ENCODE results near the gene NRXN2.

The NRXN2 gene

DNA sequence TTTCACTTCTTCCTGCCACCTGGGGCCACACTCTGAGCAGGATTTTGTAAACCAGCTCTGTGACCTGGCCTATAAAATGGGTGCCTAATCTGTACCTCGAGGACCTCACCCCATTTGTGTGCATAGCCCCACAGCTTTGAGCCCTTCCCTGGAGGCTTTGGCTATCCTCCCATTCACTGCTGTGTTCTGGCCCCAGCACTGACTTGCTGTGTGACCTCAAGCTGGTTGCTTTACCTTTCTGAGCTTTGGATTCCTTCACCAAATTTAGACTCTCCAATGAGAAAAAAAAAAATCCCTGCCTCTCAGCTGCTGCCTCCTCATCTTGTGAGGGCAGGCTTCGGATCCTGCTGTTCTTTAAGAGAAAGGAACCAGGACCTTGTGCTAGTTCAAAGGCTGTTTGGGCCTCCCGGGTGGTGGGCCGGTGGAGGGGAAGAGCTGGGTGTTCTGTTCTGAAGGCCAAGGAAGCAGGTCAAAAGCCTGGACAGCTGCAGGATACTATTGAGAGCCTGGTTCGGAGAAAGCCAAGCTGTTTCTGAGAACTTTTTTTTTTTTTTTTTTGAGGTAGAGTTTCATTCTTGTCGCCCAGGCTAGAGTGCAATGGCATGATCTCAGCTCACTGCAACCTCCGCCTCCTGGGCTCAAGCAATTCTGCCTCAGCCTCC lies 37.9 kb upstream of the NRXN2 start:
- H4K20me1 ChIP-seq (ENCODE audit: insufficient read depth, low read length) = peaks cover 8% of the 10 kb centered on the region

DNA sequence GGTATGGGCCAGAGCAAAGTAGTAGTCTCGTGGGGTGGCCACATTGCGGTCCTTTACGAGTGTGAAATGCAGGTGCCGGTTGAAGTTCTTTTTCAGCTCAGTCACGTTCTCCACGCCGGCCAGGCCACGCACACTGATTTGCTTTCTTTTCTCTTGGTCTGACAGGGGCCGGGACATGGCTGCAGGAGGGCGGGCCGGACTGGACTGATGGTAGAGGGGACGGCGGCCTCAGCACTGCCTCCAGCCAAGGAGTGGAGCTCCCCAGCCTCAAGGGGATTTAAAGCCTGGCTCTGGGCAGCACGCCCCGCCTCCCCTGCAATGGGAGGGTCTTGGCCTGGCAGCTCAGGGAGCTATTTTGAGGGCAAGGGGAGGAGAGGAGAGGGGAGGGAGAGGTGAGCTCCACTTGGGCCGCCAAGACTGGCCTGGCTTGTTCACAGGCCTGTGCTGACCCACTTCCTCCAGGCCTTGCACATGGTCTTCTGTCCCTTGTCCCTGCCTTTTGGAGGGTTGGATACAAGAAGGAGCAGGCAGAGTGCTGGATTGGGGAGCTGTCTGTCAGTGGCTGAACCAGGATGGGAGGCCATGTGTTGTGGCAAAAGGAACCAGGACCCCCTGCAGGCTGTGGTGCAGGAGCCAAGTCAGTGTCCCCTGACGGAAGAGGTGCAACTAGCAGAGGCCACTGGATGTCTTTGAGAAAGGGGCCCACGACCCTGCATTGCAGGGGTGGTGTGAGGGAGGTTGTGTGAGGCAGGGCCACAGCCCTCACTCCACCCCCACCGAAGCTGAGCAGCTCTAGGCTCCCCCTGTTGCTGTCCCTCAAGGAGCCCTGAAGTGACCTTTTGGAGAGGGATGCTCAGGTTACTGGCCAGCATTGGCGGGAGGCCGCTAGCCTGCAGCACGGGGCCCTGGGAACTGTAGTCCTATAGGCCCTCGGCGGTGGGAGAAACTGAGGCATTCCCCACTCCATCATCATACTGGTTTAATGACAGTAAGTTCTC lies 37.0 kb upstream of the NRXN2 start, which contains the start of gene PYGM:
Gene PYGM (minus strand): TSS at position 253 of the 998 bp plus-strand sequence. CDS start 76 bp downstream, at position 177.
- no peak for TF ChIP-seq EZH2phosphoT487 (IDR thresholded peaks at IDR 0.05; ENCODE audit: low read length)
- TF ChIP-seq, protein P1, sequence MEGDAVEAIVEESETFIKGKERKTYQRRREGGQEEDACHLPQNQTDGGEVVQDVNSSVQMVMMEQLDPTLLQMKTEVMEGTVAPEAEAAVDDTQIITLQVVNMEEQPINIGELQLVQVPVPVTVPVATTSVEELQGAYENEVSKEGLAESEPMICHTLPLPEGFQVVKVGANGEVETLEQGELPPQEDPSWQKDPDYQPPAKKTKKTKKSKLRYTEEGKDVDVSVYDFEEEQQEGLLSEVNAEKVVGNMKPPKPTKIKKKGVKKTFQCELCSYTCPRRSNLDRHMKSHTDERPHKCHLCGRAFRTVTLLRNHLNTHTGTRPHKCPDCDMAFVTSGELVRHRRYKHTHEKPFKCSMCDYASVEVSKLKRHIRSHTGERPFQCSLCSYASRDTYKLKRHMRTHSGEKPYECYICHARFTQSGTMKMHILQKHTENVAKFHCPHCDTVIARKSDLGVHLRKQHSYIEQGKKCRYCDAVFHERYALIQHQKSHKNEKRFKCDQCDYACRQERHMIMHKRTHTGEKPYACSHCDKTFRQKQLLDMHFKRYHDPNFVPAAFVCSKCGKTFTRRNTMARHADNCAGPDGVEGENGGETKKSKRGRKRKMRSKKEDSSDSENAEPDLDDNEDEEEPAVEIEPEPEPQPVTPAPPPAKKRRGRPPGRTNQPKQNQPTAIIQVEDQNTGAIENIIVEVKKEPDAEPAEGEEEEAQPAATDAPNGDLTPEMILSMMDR (IDR thresholded peaks at IDR 0.05; ENCODE audit: low read length) = no peak
- no peak for TF ChIP-seq EZH2 (optimal IDR thresholded peaks at IDR 0.05; ENCODE audit: low read depth, low read length)
- Histone ChIP-seq H3K4me3 (ENCODE audit: low read length) (no peak within 1 kb of the TSS), H3K9me3 (replicated peaks; ENCODE audit: insufficient read depth, low read length) (no peaks in the 10 kb centered on the region), H3K27me3 (replicated peaks; ENCODE audit: insufficient read depth, low read length) (no peaks in the 10 kb centered on the region), H3K4me2 (ENCODE audit: low read depth, low read length) (no peak within 1 kb of the TSS), H3K4me1 (ENCODE audit: low read length) (no peaks in the 10 kb centered on the region), H2AFZ (ENCODE audit: low read length) (no peak within 1 kb of the TSS), H3K36me3 (replicated peaks; ENCODE audit: insufficient read depth, low read length) (peaks cover 3% of the 10 kb centered on the region; the same call in 1 of the 2 replicates), H3K79me2 (ENCODE audit: low read length) (no peaks in the 10 kb centered on the region), H3K9ac (ENCODE audit: low read length) (no peak within 1 kb of the TSS), H4K20me1 (ENCODE audit: insufficient read depth, low read length) (peaks cover 8% of the 10 kb centered on the region), H3K27ac (ENCODE audit: low read length) (no peak within 1 kb of the TSS), H3K9me2 (replicated peaks; ENCODE audit: insufficient read depth, low read length) (no peaks in the 10 kb centered on the region), H3F3A (ENCODE audit: insufficient read depth, low read length) (peaks cover 35% of the 10 kb centered on the region)
- no peak for DNase-seq

More for the DNA sequence above, 37.9 kb upstream of the NRXN2 start:
- no peaks in the 10 kb centered on the region for H3K79me2 ChIP-seq (ENCODE audit: low read length)
- no peak overlapping the region for H3K4me3 ChIP-seq (ENCODE audit: low read length)
- H3K4me2 ChIP-seq (ENCODE audit: low read depth, low read length) = no peak overlapping the region
- TF ChIP-seq EZH2phosphoT487 (IDR thresholded peaks at IDR 0.05; ENCODE audit: low read length) (no peak), EZH2 (optimal IDR thresholded peaks at IDR 0.05; ENCODE audit: low read depth, low read length) (no peak)
- TF ChIP-seq, protein P1 (IDR thresholded peaks at IDR 0.05; ENCODE audit: low read length) = no peak
- no peaks in the 10 kb centered on the region for H3K9me3 ChIP-seq (replicated peaks; ENCODE audit: insufficient read depth, low read length)
- no peaks in the 10 kb centered on the region for H3K27me3 ChIP-seq (replicated peaks; ENCODE audit: insufficient read depth, low read length)
- H3F3A ChIP-seq (ENCODE audit: insufficient read depth, low read length) = peaks cover 35% of the 10 kb centered on the region
- H3K9me2 ChIP-seq (replicated peaks; ENCODE audit: insufficient read depth, low read length) = no peaks in the 10 kb centered on the region
- H3K27ac ChIP-seq (ENCODE audit: low read length) = no peak overlapping the region
- DNase-seq = no peak
- no peaks in the 10 kb centered on the region for H3K4me1 ChIP-seq (ENCODE audit: low read length)
- peaks cover 7% of the 10 kb centered on the region; the same call in 1 of the 2 replicates for H3K36me3 ChIP-seq (replicated peaks; ENCODE audit: insufficient read depth, low read length)
- no peak overlapping the region for H3K9ac ChIP-seq (ENCODE audit: low read length)
- no peak overlapping the region for H2AFZ ChIP-seq (ENCODE audit: low read length)

DNA sequence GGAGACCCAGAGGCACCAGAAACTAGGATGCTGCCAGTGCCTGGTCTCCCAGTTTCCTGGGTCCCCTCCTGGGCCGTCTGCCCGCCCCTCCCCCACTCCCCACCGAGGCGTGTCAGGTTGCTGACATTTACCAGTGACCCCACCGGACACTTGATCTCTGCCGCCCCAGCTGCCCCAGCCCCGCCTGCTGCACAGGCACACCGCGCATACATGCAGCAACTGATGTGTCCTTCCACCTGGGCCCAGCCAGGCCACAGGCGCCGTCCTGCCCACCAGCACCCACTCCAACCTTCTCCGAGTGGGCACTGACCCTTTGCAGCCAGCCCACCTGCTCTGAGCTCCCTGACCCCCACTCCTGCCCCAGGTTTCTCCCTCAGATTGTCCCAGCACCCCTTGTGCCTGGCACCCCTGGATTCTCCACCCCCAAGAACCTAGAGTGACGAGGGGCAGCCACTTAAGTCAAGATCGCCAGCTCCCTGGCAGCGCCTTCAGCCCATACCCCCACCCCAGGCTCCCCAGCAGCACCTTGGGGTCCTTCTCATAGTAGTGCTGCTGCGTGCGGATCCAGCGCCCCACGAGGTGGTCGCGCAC lies 36.2 kb upstream of the NRXN2 start:
- peaks cover 8% of the 10 kb centered on the region for H4K20me1 ChIP-seq (ENCODE audit: insufficient read depth, low read length)
- TF ChIP-seq EZH2phosphoT487 (IDR thresholded peaks at IDR 0.05; ENCODE audit: low read length) = no peak
- TF ChIP-seq EZH2 (optimal IDR thresholded peaks at IDR 0.05; ENCODE audit: low read depth, low read length) = no peak
- TF ChIP-seq, protein P1 (IDR thresholded peaks at IDR 0.05; ENCODE audit: low read length) = no peak
- H3K79me2 ChIP-seq (ENCODE audit: low read length) = no peaks in the 10 kb centered on the region
- no peak overlapping the region for H3K27ac ChIP-seq (ENCODE audit: low read length)
- H3K4me2 ChIP-seq (ENCODE audit: low read depth, low read length) = no peak overlapping the region
- no peaks in the 10 kb centered on the region for H3K9me3 ChIP-seq (replicated peaks; ENCODE audit: insufficient read depth, low read length)
- H3F3A ChIP-seq (ENCODE audit: insufficient read depth, low read length) = peaks cover 32% of the 10 kb centered on the region
- H3K27me3 ChIP-seq (replicated peaks; ENCODE audit: insufficient read depth, low read length) = no peaks in the 10 kb centered on the region
- no peak overlapping the region for H3K9ac ChIP-seq (ENCODE audit: low read length)
- no peak for DNase-seq
- H3K9me2 ChIP-seq (replicated peaks; ENCODE audit: insufficient read depth, low read length) = no peaks in the 10 kb centered on the region
- no peaks in the 10 kb centered on the region for H3K4me1 ChIP-seq (ENCODE audit: low read length)
- H3K4me3 ChIP-seq (ENCODE audit: low read length) = no peak overlapping the region
- H3K36me3 ChIP-seq (replicated peaks; ENCODE audit: insufficient read depth, low read length) = peaks cover 3% of the 10 kb centered on the region; the same call in 1 of the 2 replicates
- no peak overlapping the region for H2AFZ ChIP-seq (ENCODE audit: low read length)

All from MM.1S (cell line).